Glomerular visceral epithelial cell (primary cell): Measurements from ENCODE around the gene DRG2.

Experiments used
- DNase-seq: peaks from one replicate; pipeline ENCODE4 v3.0.0-alpha.2; 2016; ENCODE audit errors: extremely low spot score

DRG2 gene

DNA sequence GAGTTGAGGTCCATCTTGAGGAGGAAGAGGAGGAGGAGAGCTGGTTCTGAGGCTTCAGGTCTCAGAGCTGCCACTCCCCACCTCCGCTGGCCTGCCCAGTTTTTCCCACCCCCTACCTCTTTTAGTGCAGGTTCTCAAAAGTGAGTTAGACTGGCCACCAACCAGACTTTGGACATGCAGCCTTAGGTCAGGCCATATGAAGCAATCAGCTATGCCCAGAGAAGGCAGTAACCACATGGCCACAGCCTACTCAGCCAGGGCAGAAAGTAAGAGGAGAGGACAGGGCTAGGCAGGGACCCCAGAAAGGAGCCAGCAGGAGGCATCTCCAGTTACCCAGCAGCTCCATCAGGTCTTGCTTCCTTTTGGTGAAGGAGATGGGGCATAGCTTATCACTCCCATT lies 29.8 kb downstream of the DRG2 start:
- no peak for DNase-seq

DNA sequence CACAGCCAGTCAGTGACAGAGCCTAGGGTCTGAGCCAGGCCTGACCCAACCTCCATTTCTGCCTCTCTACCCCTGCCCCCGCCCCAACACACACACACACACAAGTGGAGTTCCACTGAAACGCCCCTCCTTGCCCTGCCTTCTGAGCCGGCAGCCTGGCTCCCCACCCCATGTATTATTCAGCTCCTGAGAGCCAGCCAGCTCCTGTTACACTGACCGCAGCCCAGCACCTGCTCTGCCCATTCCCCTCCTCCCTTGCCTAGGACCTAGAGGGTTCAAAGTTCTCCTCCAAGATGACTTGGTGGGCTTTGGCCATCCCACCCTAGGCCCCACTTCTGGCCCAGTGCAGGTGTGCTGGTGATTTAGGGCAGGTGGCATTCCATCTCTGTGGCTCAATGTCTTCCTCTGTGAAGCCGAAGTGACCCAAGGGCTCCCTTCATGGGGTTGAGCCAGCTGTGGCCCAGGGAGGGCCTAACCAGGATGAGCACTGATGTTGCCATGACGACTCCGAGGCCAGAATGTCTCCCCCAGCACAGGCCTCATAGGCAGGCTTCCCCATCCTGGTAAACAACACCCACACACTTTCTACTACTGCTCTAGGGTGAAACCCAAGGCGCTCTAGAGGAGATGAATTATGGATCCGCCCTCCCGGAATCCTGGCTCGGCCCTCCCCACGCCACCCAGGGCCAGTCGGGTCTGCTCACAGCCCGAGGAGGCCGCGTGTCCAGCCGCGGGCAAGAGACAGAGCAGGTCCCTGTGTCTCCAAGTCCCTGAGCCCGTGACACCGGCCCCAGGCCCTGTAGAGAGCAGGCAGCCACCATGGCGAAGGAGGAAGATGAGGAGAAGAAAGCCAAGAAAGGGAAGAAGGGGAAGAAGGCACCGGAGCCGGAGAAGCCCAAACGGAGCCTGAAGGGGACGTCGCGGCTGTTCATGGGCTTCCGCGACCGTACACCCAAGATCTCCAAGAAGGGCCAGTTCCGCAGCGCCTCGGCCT lies 30.5 kb downstream of the DRG2 start:
- DNase-seq, result no peak

DNA sequence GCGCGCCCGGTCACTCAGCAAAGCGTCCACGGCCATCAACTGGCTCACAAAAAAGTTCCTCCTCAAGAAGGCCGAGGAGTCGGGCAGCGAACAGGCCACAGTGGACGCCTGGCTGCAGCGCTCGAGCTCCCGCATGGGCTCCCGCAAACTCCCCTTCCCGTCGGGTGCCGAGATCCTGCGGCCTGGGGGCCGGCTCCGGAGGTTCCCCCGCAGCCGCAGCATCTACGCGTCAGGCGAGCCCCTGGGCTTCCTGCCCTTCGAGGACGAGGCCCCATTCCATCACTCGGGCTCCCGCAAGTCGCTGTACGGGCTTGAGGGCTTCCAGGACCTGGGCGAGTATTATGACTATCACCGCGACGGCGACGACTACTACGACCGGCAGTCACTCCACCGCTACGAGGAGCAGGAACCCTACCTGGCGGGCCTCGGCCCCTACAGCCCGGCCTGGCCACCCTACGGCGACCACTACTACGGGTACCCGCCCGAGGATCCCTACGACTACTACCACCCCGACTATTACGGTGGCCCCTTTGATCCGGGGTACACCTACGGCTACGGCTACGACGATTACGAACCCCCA lies 31.5 kb downstream of the DRG2 start:
- DNase-seq, result no peak

DNA sequence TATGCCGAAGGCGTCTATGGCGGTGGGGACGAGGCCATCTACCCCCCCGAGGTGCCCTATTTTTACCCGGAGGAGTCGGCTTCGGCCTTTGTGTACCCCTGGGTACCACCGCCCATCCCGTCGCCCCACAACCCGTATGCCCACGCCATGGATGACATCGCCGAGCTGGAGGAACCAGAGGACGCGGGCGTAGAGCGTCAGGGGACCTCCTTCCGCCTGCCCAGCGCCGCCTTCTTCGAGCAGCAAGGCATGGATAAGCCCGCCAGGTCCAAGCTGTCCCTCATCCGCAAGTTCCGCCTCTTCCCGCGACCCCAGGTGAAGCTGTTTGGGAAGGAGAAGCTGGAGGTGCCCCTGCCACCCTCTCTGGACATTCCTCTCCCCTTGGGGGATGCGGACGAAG lies 32.2 kb downstream of the DRG2 start:
- no peak for DNase-seq

- DNase-seq, result no peak
Measured at GRCh38 chr17:18120461-18121017, 32.8 kb downstream of the DRG2 start.

DNA sequence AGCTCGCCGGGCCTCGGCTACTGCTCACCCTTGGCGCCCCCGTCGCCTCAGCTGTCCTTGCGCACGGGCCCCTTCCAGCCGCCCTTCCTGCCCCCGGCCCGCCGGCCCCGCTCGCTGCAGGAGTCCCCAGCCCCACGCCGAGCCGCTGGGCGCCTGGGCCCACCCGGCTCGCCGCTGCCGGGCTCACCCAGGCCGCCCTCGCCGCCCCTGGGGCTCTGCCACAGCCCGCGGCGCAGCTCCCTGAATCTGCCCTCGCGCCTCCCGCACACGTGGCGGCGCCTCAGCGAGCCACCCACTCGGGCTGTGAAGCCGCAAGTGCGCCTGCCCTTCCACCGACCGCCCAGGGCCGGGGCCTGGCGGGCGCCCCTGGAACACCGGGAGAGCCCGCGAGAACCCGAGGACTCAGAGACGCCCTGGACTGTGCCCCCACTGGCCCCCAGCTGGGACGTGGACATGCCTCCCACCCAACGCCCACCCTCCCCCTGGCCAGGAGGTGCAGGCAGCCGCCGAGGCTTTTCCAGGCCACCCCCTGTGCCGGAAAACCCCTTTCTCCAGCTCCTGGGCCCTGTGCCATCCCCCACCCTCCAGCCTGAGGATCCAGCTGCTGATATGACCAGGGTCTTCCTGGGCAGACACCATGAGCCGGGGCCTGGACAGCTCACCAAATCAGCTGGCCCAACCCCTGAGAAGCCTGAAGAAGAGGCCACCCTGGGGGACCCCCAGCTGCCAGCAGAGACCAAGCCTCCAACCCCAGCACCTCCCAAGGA lies 33.6 kb downstream of the DRG2 start:
- DNase-seq, result no peak

DNA sequence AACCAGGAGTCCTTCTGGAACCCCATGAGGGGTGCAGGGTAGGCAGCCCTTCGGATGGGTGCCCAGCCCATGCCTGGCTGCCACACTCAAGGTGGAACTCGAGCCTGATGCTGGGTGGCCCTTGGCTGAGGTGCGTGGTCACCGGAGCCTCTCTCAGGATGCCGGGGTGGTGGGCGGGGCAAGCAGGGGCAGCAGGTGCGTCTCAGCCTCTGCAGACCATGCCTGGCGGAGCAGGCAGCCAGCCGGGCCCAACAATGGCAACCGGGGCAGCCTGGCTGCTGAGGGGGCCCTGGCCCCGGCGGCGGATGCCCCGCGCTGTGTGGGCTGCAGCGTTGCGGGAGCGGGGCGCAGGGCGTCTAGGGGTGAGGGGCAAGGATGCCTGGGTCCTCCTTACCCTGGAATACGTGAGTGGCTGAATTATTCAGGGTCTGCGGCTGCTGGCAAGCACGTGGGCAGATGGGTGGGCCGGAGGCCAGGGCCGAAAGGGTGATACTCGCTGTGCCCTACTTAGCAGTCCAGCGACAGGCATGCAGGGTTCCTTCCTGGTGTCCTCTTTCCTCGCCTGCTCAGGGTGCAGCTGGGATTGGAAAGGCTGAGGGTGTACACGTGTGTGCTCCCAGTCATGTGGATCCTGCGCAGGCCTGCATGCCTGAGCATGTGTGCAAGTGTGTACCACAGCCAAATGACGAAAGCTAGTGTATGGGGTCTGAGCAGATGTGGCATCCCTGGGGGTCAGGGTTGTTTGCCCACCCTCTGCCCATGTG lies 35.4 kb downstream of the DRG2 start:
- DNase-seq, result no peak

DNA sequence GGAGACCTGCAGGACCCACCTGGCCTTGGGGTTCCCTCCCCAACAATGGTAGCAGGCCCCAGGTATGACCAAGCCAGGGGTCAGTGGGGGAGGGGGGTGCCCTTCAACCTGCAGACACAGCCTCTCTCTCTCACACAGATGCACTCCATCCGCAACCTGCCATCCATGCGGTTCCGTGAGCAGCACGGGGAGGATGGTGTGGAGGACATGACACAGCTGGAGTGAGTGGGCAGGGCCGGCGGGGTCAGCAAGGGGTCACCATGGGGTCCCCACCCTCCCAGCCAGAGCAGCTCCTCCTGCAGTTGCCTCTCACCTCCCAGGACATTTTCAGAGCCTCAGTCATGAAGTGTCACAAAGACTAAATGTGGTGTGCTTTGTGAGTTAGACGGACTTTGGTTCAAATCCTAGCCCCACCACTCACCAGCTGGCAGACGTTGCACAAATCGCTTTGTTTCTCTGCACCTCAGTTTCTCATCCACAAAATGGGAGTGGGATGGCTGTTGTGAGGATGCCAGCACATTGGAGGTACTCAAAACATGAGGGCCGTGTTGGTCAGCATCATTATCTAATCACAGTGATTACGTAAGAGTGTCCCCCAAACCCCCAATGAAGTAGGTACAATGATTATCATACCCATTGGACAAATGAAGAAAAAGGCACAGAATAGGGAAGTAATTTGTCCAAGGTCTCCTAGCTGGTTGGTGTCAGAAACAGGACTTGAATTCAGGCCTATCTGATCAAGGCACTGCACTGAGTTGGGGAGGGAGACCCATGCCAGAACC lies 36.8 kb downstream of the DRG2 start:
- DNase-seq, result no peak

- DNase-seq, result peak; percentile 33
Measured at GRCh38 chr17:18129041-18129502, 41.3 kb downstream of the DRG2 start.

GRCh38 chr17:18132711-18133110 lies 45.0 kb downstream of the DRG2 start:
- DNase-seq, result no peak

DNA sequence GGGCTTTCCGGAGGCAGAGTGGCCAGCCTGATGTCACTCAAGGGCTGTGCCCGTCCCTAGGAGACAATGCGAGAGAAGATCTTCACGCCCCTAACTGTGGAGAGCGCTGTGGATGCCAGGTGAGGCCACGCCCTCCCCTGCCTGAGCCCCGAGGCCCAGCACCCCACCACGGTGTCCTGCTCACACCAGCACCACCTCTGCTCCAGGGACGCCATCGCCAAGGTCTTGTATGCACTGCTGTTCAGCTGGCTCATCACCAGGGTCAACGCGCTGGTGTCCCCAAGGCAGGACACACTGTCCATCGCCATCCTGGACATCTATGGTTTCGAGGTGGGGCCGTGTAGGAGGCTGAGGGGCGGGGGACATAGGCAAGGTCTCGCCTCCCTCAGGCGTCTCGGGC lies 48.6 kb downstream of the DRG2 start:
- no peak for DNase-seq

DNA sequence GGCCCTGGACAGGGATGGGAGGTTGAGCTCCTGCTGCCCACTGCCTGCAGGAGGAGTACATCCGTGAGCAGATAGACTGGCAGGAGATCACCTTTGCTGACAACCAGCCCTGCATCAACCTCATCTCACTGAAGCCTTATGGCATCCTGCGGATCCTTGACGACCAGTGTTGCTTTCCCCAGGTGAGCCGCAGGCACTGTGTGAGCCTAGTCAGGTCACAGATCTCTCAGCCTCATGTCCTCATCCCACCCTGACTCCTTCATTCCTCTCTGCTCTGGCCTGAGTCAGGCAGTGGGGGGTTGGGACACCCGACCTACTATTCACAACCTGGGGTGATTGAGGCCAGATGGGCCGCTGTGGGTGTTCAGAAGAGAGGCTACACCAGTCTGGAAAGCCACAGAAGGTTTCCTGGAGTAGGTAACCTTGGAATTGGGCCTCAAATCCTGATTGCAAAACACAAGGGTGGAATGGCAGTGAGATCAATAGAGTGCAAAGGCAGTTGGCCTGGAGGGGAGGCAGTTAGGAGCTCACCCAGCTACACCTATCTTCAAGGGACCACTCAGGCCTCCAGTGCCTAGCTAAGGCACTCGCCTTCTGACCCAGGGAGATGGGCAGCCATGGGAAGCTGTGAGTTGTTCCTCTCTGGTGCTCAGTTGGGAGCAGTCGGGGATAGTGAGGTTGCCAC lies 50.5 kb downstream of the DRG2 start:
- DNase-seq, result no peak

GRCh38 chr17:18139092-18139491 lies 51.3 kb downstream of the DRG2 start:
- DNase-seq, result no peak

DNA sequence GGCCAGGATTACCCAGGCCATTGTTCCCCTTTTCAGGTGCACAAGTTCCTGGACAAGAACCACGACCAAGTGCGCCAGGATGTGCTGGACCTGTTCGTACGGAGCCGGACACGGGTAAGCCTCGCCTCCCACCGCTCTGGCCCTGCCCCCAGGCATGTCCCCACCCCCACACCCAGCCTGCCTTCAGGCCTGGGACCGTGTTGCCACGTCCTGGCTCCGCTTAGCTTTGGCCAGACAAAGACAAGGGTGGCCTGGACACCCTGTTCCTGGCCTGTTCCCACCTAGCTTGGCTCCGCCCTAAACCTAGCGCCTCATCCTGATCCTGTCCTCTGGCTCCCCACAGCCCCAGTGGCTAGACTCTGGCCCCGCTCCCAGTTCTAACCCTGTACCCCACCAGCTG lies 51.8 kb downstream of the DRG2 start:
- DNase-seq, result no peak

GRCh38 chr17:18139949-18140348 lies 52.2 kb downstream of the DRG2 start:
- DNase-seq, result no peak

- DNase-seq, result no peak
Measured at GRCh38 chr17:18140648-18141047, 52.9 kb downstream of the DRG2 start.

DNA sequence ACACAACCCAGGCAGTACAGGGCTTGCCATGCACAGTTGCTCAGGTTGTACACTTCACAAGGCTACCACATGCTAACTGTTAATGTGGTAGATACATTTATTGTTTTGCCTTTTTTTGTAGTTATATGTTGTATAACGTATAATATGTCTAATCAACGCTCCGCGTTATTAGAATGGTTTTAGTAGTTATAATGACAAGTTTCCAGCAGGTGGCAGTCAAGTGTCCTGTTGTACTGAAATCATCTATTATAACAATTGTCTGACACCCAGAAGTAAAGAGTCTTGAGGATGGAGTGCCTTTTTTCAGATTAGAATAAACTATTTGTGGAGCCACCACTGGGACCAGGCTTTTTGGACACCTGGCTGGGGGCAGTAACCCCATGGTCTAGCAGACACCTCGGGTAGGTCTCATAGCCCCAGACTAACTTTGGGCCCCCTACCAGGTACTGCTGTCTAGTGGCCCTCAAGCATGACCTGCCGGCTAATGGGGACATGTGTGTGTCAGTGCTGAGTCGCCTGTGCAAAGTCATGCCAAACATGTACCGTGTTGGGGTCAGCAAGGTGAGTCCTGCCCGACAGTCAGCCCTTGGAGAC lies 53.6 kb downstream of the DRG2 start:
- DNase-seq, result peak; percentile 62

DNA sequence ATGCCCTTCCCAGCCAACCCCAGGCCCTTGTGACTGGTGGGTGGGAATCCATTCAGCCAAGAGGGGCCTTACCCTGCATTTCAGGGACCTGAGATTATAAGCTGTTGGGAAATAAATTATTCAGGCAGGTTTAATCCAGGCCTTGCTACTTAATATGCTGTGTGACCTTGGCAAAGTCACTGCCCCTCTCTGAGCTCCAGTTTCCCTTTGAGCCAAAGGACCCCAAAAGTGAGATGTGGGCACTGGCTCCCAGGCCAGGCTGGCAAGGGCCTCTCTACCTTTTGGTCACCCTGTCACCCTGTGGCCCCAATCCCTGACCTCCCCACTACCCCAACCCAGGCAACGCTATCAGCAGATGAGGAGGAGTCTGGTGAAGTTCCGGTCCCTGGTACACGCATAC lies 54.7 kb downstream of the DRG2 start:
- no peak for DNase-seq
